ENCODE results near the gene IFT74. TPM values are rescaled to one million over a fixed set of nuclear protein-coding genes. Genes with fewer than 3 reads are reported as not detected.
A peak's percentile ranks its signal among the peaks of the same experiment; 100 is the strongest.

IFT74 gene
- total and polyA plus RNA-seq, 2 of the 13 experiments (the other 11 are each of a cell fraction or from before 2014, with no cell fraction given): 4.2 to 12.3 TPM

DNA sequence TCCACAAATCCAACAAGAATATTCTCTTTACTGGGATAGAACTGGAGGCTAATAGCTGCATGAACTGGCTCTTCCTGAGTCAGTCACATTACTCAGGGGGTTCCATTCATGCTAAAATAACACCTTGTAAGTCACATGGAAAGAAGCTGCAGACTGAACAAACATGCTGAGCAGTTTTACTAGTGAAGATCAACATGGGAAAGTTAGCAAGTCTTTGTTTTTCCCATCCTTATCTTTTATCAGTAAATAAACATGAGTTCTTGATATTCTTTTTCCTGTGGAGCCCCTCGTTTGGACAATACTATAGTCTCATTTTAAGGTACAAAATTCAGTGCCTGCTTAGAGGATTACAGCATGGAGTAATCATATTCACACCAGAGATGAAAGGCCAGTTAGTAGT lies 109.1 kb downstream of the IFT74 start:
- Histone ChIP-seq H3K9ac (ENCODE audit: insufficient read depth, low read depth, low read length) (no peak overlapping the region), H2AFZ (ENCODE audit: low read length) (no peak overlapping the region), H3K4me3 (replicated peaks in 1 of 3; ENCODE audit: insufficient read depth in 1 of 3, low read depth in 2 of 3, low read length in 3 of 3) (no peak overlapping the region), H3K4me2 (ENCODE audit: low read depth, low read length) (no peak overlapping the region), H3K27me3 (ENCODE audit: control insufficient read depth in 1 of 2, insufficient read depth in 2 of 2, low read length in 2 of 2) (no peaks in the 10 kb centered on the region), H3K9me3 (ENCODE audit: low read length) (no peaks in the 10 kb centered on the region), H3K79me2 (ENCODE audit: insufficient read depth, low read length) (no peaks in the 10 kb centered on the region), H3K27ac (ENCODE audit: extremely low read length, insufficient read depth, low read length) (no peak overlapping the region), H4K20me1 (ENCODE audit: insufficient read depth, low read length) (no peaks in the 10 kb centered on the region), H3K36me3 (replicated peaks in 1 of 2; ENCODE audit: control insufficient read depth in 1 of 2, insufficient read depth in 2 of 2, low read length in 2 of 2) (no peaks in the 10 kb centered on the region), H3K4me1 (ENCODE audit: insufficient read depth, low read length) (peaks cover 12% of the 10 kb centered on the region)
- in situ Hi-C loops (cut with HindIII; ENCODE audit: extremely low pct_ligation_motif_present, low pct_unique_long_range_greater_than_20kb) (no loop called here), intact Hi-C loops (cut with micrococcal nuclease; ENCODE audit: unreplicated experiment) (no loop called here)
- DNase-seq (ENCODE audit: low spot score): peak; percentile 69
- ATAC-seq: peak; percentile 85
- WGBS (ENCODE audit: low lambda C conversion rate): 4% methylated on average over 1 of the region's 1 CpG
- FAIRE-seq: peak; percentile 23
- BruUV-seq (replicated peaks): no TSS peak
- ChIA-PET CTCF (ENCODE audit: low intra/inter-chr PET ratio, low total read pairs) (no interaction called here), POLR2A (no interaction called here)
- TF ChIP-seq ZNF382 (CRISPR knock-in tag; IDR thresholded peaks at IDR 0.05; ENCODE audit: borderline replicate concordance) (no peak), FOXA3 (CRISPR knock-in tag; IDR thresholded peaks at IDR 0.05) (peak; percentile 67), TP53 (CRISPR knock-in tag; conservative IDR thresholded peaks at IDR 0.05) (no peak), PAF1 (CRISPR knock-in tag; IDR thresholded peaks at IDR 0.05) (no peak), ZNF350 (CRISPR knock-in tag; IDR thresholded peaks at IDR 0.05; ENCODE audit: borderline replicate concordance, low read depth) (no peak), ZNF253 (CRISPR knock-in tag; IDR thresholded peaks at IDR 0.05; ENCODE audit: borderline replicate concordance) (no peak), GFI1 (CRISPR knock-in tag; IDR thresholded peaks at IDR 0.05; ENCODE audit: borderline replicate concordance) (no peak), ZNF232 (CRISPR knock-in tag; IDR thresholded peaks at IDR 0.05; ENCODE audit: borderline replicate concordance) (no peak), ZNF441 (CRISPR knock-in tag; IDR thresholded peaks at IDR 0.05; ENCODE audit: borderline replicate concordance) (no peak), ZNF879 (CRISPR knock-in tag; IDR thresholded peaks at IDR 0.05) (no peak), ZNF841 (CRISPR knock-in tag; IDR thresholded peaks at IDR 0.05; ENCODE audit: borderline replicate concordance) (no peak), FOXP1 (IDR thresholded peaks at IDR 0.05) (no peak), FOXP1 (CRISPR knock-in tag; IDR thresholded peaks at IDR 0.05) (peak; percentile 80), HDAC1 (CRISPR knock-in tag; IDR thresholded peaks at IDR 0.05) (no peak), MTA3 (CRISPR knock-in tag; IDR thresholded peaks at IDR 0.05) (no peak), U2AF1 (optimal IDR thresholded peaks at IDR 0.05; ENCODE audit: low read depth, low read length) (no peak), ZNF263 (CRISPR knock-in tag; IDR thresholded peaks at IDR 0.05) (no peak), PLRG1 (conservative IDR thresholded peaks at IDR 0.05) (no peak), SRSF1 (optimal IDR thresholded peaks at IDR 0.05; ENCODE audit: low read depth, low read length) (no peak), ZNF878 (CRISPR knock-in tag; IDR thresholded peaks at IDR 0.05) (no peak), FOXO1 (CRISPR knock-in tag; IDR thresholded peaks at IDR 0.05) (no peak), ZNF749 (CRISPR knock-in tag; IDR thresholded peaks at IDR 0.05; ENCODE audit: borderline replicate concordance) (no peak), ZNF205 (CRISPR knock-in tag; IDR thresholded peaks at IDR 0.05) (no peak), GLI4 (CRISPR knock-in tag; IDR thresholded peaks at IDR 0.05; ENCODE audit: borderline replicate concordance) (no peak), ZSCAN25 (CRISPR knock-in tag; IDR thresholded peaks at IDR 0.05) (no peak), CCDC6 (CRISPR knock-in tag; IDR thresholded peaks at IDR 0.05) (no peak)
- TF ChIP-seq, protein P1, sequence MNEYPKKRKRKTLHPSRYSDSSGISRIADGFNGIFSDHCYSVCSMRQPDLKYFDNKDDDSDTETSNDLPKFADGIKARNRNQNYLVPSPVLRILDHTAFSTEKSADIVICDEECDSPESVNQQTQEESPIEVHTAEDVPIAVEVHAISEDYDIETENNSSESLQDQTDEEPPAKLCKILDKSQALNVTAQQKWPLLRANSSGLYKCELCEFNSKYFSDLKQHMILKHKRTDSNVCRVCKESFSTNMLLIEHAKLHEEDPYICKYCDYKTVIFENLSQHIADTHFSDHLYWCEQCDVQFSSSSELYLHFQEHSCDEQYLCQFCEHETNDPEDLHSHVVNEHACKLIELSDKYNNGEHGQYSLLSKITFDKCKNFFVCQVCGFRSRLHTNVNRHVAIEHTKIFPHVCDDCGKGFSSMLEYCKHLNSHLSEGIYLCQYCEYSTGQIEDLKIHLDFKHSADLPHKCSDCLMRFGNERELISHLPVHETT (CRISPR knock-in tag; conservative IDR thresholded peaks at IDR 0.05): no peak
- TF ChIP-seq, protein P2, sequence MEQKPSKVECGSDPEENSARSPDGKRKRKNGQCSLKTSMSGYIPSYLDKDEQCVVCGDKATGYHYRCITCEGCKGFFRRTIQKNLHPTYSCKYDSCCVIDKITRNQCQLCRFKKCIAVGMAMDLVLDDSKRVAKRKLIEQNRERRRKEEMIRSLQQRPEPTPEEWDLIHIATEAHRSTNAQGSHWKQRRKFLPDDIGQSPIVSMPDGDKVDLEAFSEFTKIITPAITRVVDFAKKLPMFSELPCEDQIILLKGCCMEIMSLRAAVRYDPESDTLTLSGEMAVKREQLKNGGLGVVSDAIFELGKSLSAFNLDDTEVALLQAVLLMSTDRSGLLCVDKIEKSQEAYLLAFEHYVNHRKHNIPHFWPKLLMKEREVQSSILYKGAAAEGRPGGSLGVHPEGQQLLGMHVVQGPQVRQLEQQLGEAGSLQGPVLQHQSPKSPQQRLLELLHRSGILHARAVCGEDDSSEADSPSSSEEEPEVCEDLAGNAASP (CRISPR knock-in tag; IDR thresholded peaks at IDR 0.05; ENCODE audit: borderline replicate concordance): no peak

Data from HepG2 (cell line).